Measurements from ENCODE around the gene AKAP13. TPM values are rescaled to one million over a fixed set of nuclear protein-coding genes. Genes with fewer than 3 reads are reported as not detected.
A peak's percentile ranks its signal among the peaks of the same experiment; 100 is the strongest.

Gene AKAP13
- polyA plus RNA-seq, 2 of the 4 experiments (the other 2 are of a cell fraction), result 20.4 to 28.8 TPM

DNA sequence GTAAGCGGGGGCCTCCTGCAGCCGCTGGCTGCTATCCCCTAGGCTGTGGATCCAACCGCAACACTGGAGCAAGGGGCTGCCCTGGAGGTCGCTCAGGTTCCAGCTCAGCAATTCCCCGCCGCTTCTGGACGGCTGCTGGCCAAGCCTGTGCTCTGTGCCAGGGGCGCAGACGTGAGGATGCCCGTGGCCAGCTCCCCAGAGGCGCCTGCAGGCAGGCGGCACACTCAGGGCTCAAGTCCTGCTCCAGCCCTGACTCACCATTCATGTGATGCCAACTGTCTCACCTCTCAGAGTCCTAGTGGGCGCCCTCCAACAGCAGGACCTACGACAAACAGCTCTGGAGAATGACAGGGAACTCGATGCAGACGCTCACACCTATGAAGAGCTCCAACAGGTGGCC lies 382.8 kb downstream of the AKAP13 start (continued):
- TF ChIP-seq, protein P1, sequence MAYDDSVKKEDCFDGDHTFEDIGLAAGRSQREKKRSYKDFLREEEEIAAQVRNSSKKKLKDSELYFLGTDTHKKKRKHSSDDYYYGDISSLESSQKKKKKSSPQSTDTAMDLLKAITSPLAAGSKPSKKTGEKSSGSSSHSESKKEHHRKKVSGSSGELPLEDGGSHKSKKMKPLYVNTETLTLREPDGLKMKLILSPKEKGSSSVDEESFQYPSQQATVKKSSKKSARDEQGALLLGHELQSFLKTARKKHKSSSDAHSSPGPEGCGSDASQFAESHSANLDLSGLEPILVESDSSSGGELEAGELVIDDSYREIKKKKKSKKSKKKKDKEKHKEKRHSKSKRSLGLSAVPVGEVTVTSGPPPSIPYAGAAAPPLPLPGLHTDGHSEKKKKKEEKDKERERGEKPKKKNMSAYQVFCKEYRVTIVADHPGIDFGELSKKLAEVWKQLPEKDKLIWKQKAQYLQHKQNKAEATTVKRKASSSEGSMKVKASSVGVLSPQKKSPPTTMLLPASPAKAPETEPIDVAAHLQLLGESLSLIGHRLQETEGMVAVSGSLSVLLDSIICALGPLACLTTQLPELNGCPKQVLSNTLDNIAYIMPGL (CRISPR knock-in tag; IDR thresholded peaks at IDR 0.05; ENCODE audit: borderline replicate concordance), result no peak
- TF ChIP-seq NR3C1 (IDR thresholded peaks at IDR 0.05) (no peak), MAFK (IDR thresholded peaks at IDR 0.05; ENCODE audit: partially characterized antibody) (no peak), EHF (CRISPR knock-in tag; IDR thresholded peaks at IDR 0.05) (no peak)

DNA sequence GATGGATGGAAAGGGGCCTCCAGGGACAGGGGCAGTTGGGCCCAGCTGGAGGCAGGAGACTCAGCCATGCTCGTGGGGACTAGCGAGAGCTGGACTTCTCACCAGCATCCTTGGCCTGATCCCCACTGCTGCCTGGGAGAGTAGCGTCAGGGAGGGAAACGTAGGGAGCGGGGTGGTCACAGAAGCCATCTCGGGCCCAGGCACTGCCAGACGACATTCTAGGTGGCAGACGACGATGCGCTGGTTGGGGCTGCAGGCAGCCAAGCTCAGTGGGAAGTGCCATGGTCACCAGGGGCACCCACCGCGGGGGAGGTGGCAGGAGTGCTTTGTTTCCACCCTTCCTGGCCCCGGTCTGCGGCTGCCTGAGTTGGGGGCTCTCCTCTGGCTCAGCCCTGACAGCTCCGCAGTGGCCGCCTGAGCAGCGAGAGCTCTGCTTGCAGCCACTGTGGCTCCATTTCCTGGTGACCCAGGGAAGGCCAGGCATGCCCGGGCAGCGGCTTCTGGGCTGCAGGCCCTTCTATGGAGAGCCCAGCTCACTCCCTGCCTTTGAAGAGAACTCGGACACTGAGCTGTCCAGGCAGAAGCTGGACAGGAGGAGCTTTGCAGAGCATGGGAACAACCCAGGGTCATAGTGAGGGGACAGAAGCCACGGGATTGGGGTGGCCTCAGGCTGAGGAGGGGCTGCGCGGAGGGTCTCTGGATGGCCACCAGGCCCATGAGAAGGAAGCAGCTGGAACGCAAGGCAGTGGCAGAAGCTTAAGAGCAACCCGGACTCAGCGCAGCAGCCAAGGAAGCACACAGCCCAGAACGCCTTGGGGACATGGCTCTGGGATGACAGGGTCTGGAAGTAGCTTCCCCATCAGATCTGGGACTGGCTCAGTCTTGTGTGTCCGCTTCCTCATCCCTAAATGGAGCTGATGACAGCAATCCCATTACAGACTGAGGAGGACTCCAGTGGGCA lies 383.6 kb downstream of the AKAP13 start:
- Histone ChIP-seq H3K4me2 (no peak overlapping the region), H3K9me3 (no peaks in the 10 kb centered on the region), H3K27ac (peak overlapping the region in 1 of 2 experiments; percentile 45; a peak in 3 of 6 replicates), H3K4me3 (no peak overlapping the region), H3K4me1 (no peaks in the 10 kb centered on the region)
- ATAC-seq (no peak), DNase-seq (ENCODE audit: low read depth in 1 of 2, low spot score in 1 of 2) (no peak), FAIRE-seq (no peak)
- POLR2A ChIA-PET, result no interaction called here
- TF ChIP-seq, protein P2, sequence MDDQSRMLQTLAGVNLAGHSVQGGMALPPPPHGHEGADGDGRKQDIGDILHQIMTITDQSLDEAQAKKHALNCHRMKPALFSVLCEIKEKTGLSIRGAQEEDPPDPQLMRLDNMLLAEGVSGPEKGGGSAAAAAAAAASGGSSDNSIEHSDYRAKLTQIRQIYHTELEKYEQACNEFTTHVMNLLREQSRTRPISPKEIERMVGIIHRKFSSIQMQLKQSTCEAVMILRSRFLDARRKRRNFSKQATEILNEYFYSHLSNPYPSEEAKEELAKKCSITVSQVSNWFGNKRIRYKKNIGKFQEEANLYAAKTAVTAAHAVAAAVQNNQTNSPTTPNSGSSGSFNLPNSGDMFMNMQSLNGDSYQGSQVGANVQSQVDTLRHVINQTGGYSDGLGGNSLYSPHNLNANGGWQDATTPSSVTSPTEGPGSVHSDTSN (IDR thresholded peaks at IDR 0.05), result no peak
- TF ChIP-seq, protein P3, sequence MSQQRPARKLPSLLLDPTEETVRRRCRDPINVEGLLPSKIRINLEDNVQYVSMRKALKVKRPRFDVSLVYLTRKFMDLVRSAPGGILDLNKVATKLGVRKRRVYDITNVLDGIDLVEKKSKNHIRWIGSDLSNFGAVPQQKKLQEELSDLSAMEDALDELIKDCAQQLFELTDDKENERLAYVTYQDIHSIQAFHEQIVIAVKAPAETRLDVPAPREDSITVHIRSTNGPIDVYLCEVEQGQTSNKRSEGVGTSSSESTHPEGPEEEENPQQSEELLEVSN (IDR thresholded peaks at IDR 0.05; ENCODE audit: borderline replicate concordance, low read depth), result no peak
- TF ChIP-seq HEYL (CRISPR knock-in tag; IDR thresholded peaks at IDR 0.05) (no peak), MAZ (IDR thresholded peaks at IDR 0.05; ENCODE audit: borderline replicate concordance, low read depth, low read length) (no peak), TFCP2L1 (CRISPR knock-in tag; IDR thresholded peaks at IDR 0.05) (no peak), CEBPB (IDR thresholded peaks at IDR 0.05) (no peak), CBX8 (IDR thresholded peaks at IDR 0.05) (no peak), JUNB (IDR thresholded peaks at IDR 0.05) (no peak), MYC (IDR thresholded peaks at IDR 0.05; ENCODE audit: borderline replicate concordance, low read length) (no peak), RNF2 (IDR thresholded peaks at IDR 0.05; ENCODE audit: borderline replicate concordance, low read depth) (no peak), RAD21 (conservative IDR thresholded peaks at IDR 0.05 in 1 of 2, IDR thresholded peaks at IDR 0.05 in 1 of 2) (no peak), EHMT2 (IDR thresholded peaks at IDR 0.05; ENCODE audit: low read depth) (no peak), BHLHE40 (IDR thresholded peaks at IDR 0.05; ENCODE audit: low read depth, low read length) (no peak), KDM5A (IDR thresholded peaks at IDR 0.05) (no peak)
- TF ChIP-seq, protein P4, sequence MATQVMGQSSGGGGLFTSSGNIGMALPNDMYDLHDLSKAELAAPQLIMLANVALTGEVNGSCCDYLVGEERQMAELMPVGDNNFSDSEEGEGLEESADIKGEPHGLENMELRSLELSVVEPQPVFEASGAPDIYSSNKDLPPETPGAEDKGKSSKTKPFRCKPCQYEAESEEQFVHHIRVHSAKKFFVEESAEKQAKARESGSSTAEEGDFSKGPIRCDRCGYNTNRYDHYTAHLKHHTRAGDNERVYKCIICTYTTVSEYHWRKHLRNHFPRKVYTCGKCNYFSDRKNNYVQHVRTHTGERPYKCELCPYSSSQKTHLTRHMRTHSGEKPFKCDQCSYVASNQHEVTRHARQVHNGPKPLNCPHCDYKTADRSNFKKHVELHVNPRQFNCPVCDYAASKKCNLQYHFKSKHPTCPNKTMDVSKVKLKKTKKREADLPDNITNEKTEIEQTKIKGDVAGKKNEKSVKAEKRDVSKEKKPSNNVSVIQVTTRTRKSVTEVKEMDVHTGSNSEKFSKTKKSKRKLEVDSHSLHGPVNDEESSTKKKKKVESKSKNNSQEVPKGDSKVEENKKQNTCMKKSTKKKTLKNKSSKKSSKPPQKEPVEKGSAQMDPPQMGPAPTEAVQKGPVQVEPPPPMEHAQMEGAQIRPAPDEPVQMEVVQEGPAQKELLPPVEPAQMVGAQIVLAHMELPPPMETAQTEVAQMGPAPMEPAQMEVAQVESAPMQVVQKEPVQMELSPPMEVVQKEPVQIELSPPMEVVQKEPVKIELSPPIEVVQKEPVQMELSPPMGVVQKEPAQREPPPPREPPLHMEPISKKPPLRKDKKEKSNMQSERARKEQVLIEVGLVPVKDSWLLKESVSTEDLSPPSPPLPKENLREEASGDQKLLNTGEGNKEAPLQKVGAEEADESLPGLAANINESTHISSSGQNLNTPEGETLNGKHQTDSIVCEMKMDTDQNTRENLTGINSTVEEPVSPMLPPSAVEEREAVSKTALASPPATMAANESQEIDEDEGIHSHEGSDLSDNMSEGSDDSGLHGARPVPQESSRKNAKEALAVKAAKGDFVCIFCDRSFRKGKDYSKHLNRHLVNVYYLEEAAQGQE (IDR thresholded peaks at IDR 0.05), result no peak
- TF ChIP-seq, protein P5, sequence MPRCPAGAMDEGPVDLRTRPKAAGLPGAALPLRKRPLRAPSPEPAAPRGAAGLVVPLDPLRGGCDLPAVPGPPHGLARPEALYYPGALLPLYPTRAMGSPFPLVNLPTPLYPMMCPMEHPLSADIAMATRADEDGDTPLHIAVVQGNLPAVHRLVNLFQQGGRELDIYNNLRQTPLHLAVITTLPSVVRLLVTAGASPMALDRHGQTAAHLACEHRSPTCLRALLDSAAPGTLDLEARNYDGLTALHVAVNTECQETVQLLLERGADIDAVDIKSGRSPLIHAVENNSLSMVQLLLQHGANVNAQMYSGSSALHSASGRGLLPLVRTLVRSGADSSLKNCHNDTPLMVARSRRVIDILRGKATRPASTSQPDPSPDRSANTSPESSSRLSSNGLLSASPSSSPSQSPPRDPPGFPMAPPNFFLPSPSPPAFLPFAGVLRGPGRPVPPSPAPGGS (IDR thresholded peaks at IDR 0.05), result no peak
- TF ChIP-seq, protein P6, sequence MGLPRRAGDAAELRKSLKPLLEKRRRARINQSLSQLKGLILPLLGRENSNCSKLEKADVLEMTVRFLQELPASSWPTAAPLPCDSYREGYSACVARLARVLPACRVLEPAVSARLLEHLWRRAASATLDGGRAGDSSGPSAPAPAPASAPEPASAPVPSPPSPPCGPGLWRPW (IDR thresholded peaks at IDR 0.05), result no peak
- TF ChIP-seq, protein P7, sequence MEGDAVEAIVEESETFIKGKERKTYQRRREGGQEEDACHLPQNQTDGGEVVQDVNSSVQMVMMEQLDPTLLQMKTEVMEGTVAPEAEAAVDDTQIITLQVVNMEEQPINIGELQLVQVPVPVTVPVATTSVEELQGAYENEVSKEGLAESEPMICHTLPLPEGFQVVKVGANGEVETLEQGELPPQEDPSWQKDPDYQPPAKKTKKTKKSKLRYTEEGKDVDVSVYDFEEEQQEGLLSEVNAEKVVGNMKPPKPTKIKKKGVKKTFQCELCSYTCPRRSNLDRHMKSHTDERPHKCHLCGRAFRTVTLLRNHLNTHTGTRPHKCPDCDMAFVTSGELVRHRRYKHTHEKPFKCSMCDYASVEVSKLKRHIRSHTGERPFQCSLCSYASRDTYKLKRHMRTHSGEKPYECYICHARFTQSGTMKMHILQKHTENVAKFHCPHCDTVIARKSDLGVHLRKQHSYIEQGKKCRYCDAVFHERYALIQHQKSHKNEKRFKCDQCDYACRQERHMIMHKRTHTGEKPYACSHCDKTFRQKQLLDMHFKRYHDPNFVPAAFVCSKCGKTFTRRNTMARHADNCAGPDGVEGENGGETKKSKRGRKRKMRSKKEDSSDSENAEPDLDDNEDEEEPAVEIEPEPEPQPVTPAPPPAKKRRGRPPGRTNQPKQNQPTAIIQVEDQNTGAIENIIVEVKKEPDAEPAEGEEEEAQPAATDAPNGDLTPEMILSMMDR (IDR thresholded peaks at IDR 0.05), result no peak
- WGBS (ENCODE audit: missing lambda C conversion rate), result 91% methylated on average over 24 of the region's 28 CpGs
- CTCF ChIA-PET, result interaction anchor here (0.5 to 4.9 kb wide), 12 partner anchors 8 to 589 kb away, joined by 3 to 27 read pairs (median 4); no protein-coding TSS in a partner anchor
